Lower lobe of right lung (tissue), 2 donors: ENCODE results near the gene USF2. TPM values are rescaled to one million over a fixed set of nuclear protein-coding genes. Genes with fewer than 3 reads are reported as not detected.

ENCODE experiments used
- ATAC-seq, 2 donors: fragments of 200-7000 bp; cut with Tn5 transposase; one replicate each; pipeline ENCODE4 v1.9.1; 2020 to 2022; ENCODE audit warnings: mild to moderate bottlenecking in 2 of 2, moderate library complexity in 2 of 2
- DNase-seq: peaks from one replicate; pipeline ENCODE4 v3.0.0-alpha.2; 2020
- H3K27ac ChIP-seq: fragments of 200-600 bp; one replicate; pipeline ENCODE4 v1.8.0; 2022
- H3K27me3 ChIP-seq: fragments of 200-600 bp; one replicate; pipeline ENCODE4 v1.8.0; 2022; ENCODE audit warnings: low read depth
- H3K36me3 ChIP-seq: fragments of 200-600 bp; one replicate; pipeline ENCODE4 v1.8.0; 2022; ENCODE audit warnings: mild to moderate bottlenecking
- H3K4me1 ChIP-seq: fragments of 200-600 bp; one replicate; pipeline ENCODE4 v1.8.0; 2022
- H3K4me3 ChIP-seq: fragments of 200-600 bp; one replicate; pipeline ENCODE4 v1.8.0; 2022; ENCODE audit warnings: mild to moderate bottlenecking
- H3K9me3 ChIP-seq: fragments of 200-600 bp; one replicate; pipeline ENCODE4 v1.8.0; 2022
- intact Hi-C: fragments of 100-400 bp; cut with DNase I; formaldehyde crosslinking; loops from one replicate; pipeline ENCODE4 v1.11.0; 2022
- total RNA-seq: library from RNA; stranded (reverse); fragmentation: NEBNext Ultra II Directional; extraction: Animal tissue kit (Norgen Biotek cat#: 25700); gene quantifications from one replicate; pipeline ENCODE4 v1.2.1, GENCODE V29; 2021
- TF ChIP-seq, protein P1 (sequence below): fragments of 200-600 bp; IDR thresholded peaks from one replicate; pipeline ENCODE4 v1.8.0; 2022; ENCODE audit warnings: antibody characterized with exemption, mild to moderate bottlenecking
- donor health status: DM: no; HTN: yes; CAD: no; lungs with severe emphysema.

The USF2 gene
- total RNA-seq, 1 donor from 2014 or later, result 171 TPM

DNA sequence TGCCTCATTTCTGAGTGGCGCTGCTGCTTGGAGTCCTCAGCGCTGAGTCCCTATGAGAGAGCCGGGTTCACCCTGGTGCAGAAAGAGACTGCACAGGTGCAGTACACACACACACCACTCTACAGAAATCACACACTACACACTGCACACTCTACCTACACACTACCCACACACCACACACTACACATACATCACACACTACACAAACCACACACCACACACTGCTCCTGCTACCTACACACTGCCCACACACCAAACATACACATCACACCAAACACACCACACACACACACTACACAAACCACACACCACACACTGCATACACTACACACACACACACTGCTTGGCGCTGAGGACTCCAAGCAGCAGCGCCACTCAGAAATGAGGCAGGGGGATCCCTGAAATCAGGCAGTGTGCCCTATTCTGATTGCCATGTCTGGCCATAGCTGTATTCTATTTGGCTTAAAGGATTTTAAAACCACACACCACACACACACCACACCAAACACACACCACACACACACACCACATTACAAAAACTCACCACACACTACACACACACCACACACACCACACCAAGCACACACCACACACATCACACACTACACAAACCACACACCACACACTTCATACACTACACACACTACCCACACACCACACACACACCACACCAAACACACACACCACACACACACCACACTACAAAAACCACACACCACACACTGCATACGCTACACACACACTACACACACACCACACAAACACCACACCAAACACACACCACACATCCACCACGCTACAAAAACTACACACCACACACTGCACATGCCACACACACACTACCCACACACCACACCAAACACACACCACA is 28.1 kb downstream of the USF2 start:
- Histone ChIP-seq H3K27me3 (peaks cover 14% of the 10 kb centered on the region), H3K36me3 (no peaks in the 10 kb centered on the region), H3K4me3 (no peak overlapping the region), H3K4me1 (no peaks in the 10 kb centered on the region), H3K27ac (no peak overlapping the region), H3K9me3 (no peaks in the 10 kb centered on the region)
- DNase-seq, result no peak
- intact Hi-C loops, result no loop called here
- TF ChIP-seq, protein P1, sequence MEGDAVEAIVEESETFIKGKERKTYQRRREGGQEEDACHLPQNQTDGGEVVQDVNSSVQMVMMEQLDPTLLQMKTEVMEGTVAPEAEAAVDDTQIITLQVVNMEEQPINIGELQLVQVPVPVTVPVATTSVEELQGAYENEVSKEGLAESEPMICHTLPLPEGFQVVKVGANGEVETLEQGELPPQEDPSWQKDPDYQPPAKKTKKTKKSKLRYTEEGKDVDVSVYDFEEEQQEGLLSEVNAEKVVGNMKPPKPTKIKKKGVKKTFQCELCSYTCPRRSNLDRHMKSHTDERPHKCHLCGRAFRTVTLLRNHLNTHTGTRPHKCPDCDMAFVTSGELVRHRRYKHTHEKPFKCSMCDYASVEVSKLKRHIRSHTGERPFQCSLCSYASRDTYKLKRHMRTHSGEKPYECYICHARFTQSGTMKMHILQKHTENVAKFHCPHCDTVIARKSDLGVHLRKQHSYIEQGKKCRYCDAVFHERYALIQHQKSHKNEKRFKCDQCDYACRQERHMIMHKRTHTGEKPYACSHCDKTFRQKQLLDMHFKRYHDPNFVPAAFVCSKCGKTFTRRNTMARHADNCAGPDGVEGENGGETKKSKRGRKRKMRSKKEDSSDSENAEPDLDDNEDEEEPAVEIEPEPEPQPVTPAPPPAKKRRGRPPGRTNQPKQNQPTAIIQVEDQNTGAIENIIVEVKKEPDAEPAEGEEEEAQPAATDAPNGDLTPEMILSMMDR, result no peak
- no peak for ATAC-seq

DNA sequence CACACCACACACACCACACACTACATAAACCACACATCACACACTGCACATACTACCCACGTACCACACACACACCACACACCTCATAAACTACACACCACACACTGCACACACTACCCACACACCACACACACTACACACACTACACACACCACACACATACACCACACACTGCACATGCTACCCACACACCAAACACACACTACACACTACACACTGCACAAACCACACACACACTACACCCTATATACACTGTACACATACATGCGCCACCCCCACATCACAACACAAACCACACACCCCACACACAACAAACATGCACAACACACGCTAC is 28.7 kb downstream of the USF2 start:
- no peaks in the 10 kb centered on the region for H3K36me3 ChIP-seq
- no peaks in the 10 kb centered on the region for H3K9me3 ChIP-seq
- peaks cover 14% of the 10 kb centered on the region for H3K27me3 ChIP-seq
- no peaks in the 10 kb centered on the region for H3K4me1 ChIP-seq
- intact Hi-C loops, result no loop called here
- no peak for ATAC-seq
- H3K4me3 ChIP-seq, result no peak overlapping the region
- TF ChIP-seq, protein P1, result no peak
- H3K27ac ChIP-seq, result no peak overlapping the region
- DNase-seq, result no peak

DNA sequence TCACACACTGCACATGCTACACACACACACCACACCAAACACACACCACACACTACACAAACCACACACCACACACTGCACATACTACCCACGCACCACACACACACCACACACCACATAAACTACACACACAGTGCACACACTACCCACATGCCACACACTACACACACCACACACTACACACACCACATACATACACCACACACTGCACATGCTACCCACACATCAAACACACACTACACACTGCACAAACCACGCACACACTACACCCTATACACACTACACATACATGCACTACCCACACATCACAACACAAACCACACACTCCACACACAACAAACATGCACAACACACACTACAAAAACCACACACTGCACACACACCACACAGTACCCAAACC is 29.2 kb downstream of the USF2 start:
- peaks cover 14% of the 10 kb centered on the region for H3K27me3 ChIP-seq

DNA sequence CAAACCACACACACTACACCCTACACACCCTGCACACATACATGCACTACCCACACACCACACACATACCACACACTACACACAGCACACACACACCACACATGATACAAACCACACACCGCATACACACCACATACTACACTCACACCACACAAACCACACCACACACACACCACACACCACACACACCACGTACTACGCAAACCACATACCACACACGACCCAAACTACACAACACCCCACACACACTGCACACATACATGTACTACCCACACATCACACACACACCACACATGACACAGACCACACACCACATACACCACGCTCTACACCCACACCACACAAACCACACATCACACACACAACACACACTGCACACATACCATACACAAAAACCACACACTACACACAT is 29.8 kb downstream of the USF2 start:
- H3K9me3 ChIP-seq, result no peaks in the 10 kb centered on the region
- H3K36me3 ChIP-seq, result no peaks in the 10 kb centered on the region
- no peak overlapping the region for H3K27ac ChIP-seq
- H3K27me3 ChIP-seq, result peaks cover 11% of the 10 kb centered on the region
- intact Hi-C loops, result no loop called here
- TF ChIP-seq, protein P1, result no peak
- no peak for DNase-seq
- H3K4me1 ChIP-seq, result no peaks in the 10 kb centered on the region
- H3K4me3 ChIP-seq, result no peak overlapping the region
- ATAC-seq, result no peak

More for the DNA sequence above, 29.2 kb downstream of the USF2 start:
- ATAC-seq (no peak), DNase-seq (no peak)
- H3K4me3 ChIP-seq, result no peak overlapping the region
- TF ChIP-seq, protein P1, result no peak
- H3K4me1 ChIP-seq, result no peaks in the 10 kb centered on the region
- no peak overlapping the region for H3K27ac ChIP-seq
- intact Hi-C loops, result no loop called here
- H3K36me3 ChIP-seq, result no peaks in the 10 kb centered on the region
- H3K9me3 ChIP-seq, result no peaks in the 10 kb centered on the region

DNA sequence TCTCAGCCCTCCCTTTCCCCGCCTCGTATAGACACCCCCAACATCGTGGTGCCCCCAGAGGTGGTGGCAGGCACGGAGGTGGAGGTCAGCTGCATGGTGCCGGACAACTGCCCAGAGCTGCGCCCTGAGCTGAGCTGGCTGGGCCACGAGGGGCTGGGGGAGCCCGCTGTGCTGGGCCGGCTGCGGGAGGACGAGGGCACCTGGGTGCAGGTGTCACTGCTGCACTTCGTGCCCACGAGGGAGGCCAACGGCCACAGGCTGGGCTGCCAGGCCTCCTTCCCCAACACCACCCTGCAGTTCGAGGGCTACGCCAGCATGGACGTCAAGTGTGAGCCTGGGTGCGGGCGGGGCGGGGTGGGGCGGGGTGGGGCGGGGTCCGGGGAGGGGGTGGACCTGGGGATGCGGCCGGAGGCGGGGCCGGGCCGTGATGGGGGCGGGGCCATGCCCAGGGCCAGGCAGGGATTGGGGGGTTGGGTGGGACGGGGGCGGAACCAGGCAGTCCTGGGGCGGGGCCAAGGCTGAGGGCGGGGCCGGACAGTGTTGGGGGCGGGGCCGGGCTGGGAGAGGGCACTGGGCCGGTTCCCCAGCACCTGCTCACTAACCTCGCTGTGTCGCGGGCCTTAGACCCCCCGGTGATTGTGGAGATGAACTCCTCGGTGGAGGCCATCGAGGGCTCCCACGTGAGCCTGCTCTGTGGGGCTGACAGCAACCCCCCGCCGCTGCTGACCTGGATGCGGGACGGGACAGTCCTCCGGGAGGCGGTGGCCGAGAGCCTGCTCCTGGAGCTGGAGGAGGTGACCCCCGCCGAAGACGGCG is 31.0 kb downstream of the USF2 start:
- Histone ChIP-seq H3K9me3 (no peaks in the 10 kb centered on the region), H3K4me1 (no peaks in the 10 kb centered on the region), H3K27me3 (peaks cover 4% of the 10 kb centered on the region), H3K4me3 (no peak overlapping the region), H3K36me3 (no peaks in the 10 kb centered on the region), H3K27ac (no peak overlapping the region)
- intact Hi-C loops, result no loop called here
- TF ChIP-seq, protein P1, result no peak
- ATAC-seq (peak; percentile 15 to 50), DNase-seq (no peak)
